ENCODE data around the gene POLR2B.

POLR2B gene

DNA sequence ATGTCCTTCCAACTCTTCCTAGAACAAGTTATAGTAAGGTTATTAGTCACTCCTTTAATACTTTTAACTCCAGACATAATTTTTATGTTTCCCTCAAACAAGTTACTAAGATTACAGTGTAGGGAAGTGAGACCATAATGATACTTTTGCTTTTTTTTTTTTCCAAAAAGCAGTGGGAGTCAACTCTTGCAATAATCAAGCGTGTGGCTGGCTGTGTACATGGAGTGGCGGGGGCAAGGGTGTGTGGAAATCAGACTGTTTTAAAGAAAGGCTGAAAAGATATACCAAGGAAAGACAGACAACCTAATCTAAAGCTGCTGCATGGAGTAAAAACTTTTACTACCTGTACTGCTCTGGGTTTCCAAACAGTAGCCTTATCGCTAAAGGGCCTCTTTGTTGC, 5.4 kb upstream of the POLR2B start:
- no peaks in the 10 kb centered on the region for H3K27me3 Mint-ChIP-seq
- peaks cover 24% of the 10 kb centered on the region for H3K36me3 Mint-ChIP-seq
- no peak overlapping the region for H3K27ac Mint-ChIP-seq
- peak overlapping the region; percentile 60 for H3K4me3 Mint-ChIP-seq
- H3K4me1 Mint-ChIP-seq (ENCODE audit: low read depth): peaks cover 49% of the 10 kb centered on the region
- peaks cover 8% of the 10 kb centered on the region for H3K9me3 Mint-ChIP-seq (ENCODE audit: low read depth)

DNA sequence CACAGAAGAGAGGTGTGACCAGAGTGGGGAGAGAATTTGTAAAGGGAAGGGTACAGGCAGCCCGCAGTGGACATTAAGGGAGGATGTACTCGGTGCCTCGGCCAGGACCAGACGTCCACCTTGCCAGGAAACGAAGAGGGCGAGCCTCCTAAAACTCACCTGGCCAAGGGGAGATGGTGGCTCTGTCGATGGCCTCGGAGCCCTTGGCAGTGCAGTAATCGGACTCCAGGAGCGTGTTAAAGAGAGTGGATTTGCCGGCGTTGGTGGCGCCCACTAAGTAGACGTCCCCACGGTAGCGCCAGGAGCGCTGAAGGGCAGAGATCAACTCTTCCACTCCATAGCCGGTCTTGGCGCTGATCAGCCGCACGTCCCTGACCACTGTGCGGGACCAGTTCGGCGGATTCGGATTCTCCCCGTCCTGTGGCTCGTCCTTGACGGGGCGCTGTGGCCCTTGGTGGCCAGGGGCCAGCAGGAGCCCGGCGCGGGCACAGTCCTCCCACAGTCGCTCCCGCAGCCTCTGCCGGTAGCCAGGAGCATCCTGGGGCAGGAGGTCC, 2.3 kb upstream of the POLR2B start:
- peaks cover 8% of the 10 kb centered on the region for H3K9me3 Mint-ChIP-seq (ENCODE audit: low read depth)
- peaks cover 26% of the 10 kb centered on the region for H3K36me3 Mint-ChIP-seq
- H3K4me3 Mint-ChIP-seq: peak overlapping the region; percentile 100
- no peak overlapping the region for H3K27ac Mint-ChIP-seq
- no peaks in the 10 kb centered on the region for H3K27me3 Mint-ChIP-seq
- H3K4me1 Mint-ChIP-seq (ENCODE audit: low read depth): peaks cover 60% of the 10 kb centered on the region

DNA sequence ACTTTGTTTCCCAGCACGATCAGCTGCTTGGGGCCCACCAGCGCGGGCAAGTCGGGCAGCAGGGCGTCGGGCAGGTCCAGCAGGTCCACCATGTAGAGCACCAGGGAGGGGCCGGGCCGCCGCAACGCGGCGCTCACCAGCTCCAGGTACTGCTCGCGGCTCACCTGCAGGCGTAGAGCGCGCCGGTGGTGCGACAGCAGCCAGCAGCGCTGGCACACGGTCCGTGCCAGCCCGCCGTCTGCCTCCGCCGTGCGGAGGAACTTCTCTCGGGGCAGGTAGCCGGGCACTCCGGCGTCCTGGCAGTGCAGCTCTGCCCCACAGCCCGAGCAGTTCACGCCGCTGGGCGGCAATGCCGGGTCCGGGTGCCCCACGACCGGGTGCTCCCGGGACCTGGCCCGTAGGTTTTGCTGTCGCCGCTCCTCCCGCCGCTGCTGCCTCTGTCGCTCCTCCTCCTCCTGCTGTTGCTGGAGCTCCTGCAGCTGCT, 1.8 kb upstream of the POLR2B start:
- peaks cover 8% of the 10 kb centered on the region for H3K9me3 Mint-ChIP-seq (ENCODE audit: low read depth)
- peak overlapping the region; percentile 97 for H3K27ac Mint-ChIP-seq
- peak overlapping the region; percentile 100 for H3K4me3 Mint-ChIP-seq
- no peaks in the 10 kb centered on the region for H3K27me3 Mint-ChIP-seq
- peaks cover 62% of the 10 kb centered on the region for H3K4me1 Mint-ChIP-seq (ENCODE audit: low read depth)
- H3K36me3 Mint-ChIP-seq: peaks cover 28% of the 10 kb centered on the region

DNA sequence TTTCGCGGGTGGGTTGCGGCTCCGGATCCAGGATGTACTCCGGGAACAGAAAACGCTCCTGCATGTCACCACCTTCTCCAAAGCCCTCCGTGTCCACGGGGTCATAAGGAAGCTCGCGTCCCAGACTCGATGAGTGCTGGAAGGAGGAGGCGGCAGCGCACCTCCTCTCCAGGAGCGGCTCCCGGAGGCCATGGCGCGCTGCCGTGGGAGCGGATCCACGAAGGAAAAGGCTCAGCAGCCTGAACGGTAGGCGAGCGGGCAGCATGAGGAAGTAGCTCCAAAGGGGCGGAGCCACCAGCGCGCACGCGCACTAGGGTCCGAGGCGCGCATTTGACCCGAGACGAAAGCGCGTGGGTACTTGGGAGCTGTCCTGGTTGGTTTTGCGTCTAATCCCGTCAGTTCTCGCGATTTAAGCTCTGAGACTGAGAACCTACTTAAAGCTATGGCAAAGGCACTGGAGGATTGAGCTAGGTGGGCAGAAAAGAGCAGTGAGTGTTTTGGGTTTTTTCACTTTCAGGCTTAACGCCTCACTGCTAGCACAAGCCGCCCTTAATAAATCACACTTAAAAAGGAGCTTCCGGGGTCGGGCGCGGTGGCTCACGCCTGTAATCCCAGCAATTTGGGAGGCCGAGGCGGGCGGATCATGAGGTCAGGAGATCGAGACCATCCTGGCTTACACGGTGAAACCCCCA, 1.2 kb upstream of the POLR2B start, which contains the start of gene NOA1:
Gene NOA1 (minus strand): TSS at position 286 of the 692 bp plus-strand sequence. CDS start 21 bp downstream, at position 265.
- Mint-ChIP-seq H3K36me3 (peaks cover 24% of the 10 kb centered on the region), H3K27ac (peak within 1 kb of the TSS; percentile 98), H3K9me3 (ENCODE audit: low read depth) (peaks cover 8% of the 10 kb centered on the region), H3K27me3 (no peaks in the 10 kb centered on the region), H3K4me3 (peak within 1 kb of the TSS; percentile 100), H3K4me1 (ENCODE audit: low read depth) (peaks cover 61% of the 10 kb centered on the region)

DNA sequence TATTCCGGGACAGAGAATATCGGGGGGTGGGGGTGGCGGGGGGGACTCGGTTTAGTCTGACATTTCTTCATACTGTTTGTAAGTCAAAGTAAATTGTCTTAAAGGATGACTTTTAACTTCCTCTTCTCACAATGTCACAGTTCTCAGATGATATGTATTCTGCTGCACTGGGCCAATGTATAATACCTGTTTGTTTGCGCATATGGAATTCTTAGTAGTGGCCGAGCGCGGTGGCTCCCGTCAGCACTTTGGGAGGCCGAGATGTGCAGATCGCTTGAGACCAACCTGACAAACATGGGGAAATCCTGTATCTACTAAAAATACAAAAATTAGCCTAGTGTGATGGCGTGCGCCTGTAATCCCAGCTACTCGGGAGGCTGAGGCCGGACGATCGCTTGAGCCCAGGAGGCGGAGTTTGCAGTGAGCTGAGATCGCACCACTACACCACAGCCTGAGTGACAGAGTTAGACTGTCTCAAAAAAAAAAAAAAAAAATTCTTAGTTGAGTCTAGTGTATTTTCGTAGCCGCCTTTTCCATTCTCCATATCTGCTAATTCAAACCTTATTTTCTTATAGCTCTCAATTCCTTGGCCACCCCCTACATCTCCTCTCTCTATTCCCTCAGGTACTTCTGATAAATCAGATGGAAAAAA, 851 bp downstream of the POLR2B start:
- H3K27ac Mint-ChIP-seq: peak overlapping the region; percentile 98
- H3K36me3 Mint-ChIP-seq: peaks cover 10% of the 10 kb centered on the region
- H3K9me3 Mint-ChIP-seq (ENCODE audit: low read depth): no peaks in the 10 kb centered on the region
- H3K27me3 Mint-ChIP-seq: no peaks in the 10 kb centered on the region
- H3K4me1 Mint-ChIP-seq (ENCODE audit: low read depth): peaks cover 59% of the 10 kb centered on the region
- H3K4me3 Mint-ChIP-seq: peak overlapping the region; percentile 100

DNA sequence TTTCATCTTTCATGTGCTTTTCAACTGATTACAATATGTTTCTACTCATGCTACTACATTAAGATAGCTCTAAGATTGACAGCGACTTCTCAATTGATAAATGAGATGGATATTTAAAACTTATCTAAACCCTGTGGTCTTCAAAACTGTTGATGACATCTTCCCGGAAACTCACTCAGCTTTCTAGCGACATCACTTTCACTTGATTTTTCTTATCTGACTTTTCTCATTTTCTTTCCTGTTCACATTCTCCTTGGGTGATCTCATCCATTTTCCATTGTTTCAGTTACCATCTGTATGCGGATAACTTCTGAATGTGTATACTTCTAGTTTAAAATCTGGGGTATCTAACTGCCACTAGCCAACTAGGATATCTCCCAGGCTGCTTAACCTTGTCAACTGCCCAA, 3.1 kb downstream of the POLR2B start:
- Mint-ChIP-seq H3K9me3 (ENCODE audit: low read depth) (no peaks in the 10 kb centered on the region), H3K27me3 (no peaks in the 10 kb centered on the region), H3K36me3 (peaks cover 12% of the 10 kb centered on the region), H3K4me1 (ENCODE audit: low read depth) (peaks cover 59% of the 10 kb centered on the region), H3K27ac (peak overlapping the region; percentile 79), H3K4me3 (peak overlapping the region; percentile 100)

DNA sequence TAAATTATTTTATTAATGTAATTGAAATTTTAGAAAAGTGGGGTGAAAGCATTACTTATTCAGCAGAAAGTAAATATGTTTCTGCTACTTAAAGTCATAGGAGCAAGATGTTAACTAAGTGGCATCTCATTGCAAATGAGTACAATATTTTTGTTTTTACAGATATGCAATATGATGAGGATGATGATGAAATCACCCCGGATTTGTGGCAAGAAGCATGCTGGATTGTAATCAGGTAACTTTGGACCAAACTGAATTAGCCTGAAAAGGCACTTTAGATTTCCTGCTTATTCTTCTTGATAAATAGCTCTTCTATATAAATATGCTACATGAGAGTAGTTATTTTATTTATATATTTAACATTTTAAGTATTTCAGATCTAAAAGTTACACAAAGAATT, 7.5 kb downstream of the POLR2B start:
- Mint-ChIP-seq H3K4me3 (no peak overlapping the region), H3K27me3 (no peaks in the 10 kb centered on the region), H3K4me1 (ENCODE audit: low read depth) (peaks cover 67% of the 10 kb centered on the region), H3K36me3 (peaks cover 13% of the 10 kb centered on the region), H3K9me3 (ENCODE audit: low read depth) (no peaks in the 10 kb centered on the region), H3K27ac (no peak overlapping the region)

DNA sequence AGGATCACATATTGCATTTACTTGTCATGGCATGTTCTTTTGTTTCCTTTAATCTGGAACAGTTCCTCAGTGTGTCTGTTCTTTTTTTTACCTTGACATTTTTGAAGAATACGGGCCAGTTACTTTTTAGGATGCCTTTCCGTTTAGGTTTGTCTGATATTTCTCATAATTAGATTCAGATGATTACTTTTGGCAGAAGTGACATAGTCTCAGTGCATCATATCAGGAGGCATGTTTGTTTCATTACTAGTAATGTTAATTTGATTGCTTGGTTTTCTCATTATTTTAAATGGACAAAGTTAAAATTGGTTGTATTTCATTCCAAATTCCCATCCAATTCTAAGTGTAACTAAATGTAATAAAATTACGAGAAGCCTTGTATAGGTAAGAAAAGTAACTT, 8.3 kb downstream of the POLR2B start:
- Mint-ChIP-seq H3K9me3 (ENCODE audit: low read depth) (no peaks in the 10 kb centered on the region), H3K27ac (no peak overlapping the region), H3K4me3 (no peak overlapping the region), H3K4me1 (ENCODE audit: low read depth) (peaks cover 67% of the 10 kb centered on the region), H3K36me3 (peaks cover 7% of the 10 kb centered on the region), H3K27me3 (no peaks in the 10 kb centered on the region)

DNA sequence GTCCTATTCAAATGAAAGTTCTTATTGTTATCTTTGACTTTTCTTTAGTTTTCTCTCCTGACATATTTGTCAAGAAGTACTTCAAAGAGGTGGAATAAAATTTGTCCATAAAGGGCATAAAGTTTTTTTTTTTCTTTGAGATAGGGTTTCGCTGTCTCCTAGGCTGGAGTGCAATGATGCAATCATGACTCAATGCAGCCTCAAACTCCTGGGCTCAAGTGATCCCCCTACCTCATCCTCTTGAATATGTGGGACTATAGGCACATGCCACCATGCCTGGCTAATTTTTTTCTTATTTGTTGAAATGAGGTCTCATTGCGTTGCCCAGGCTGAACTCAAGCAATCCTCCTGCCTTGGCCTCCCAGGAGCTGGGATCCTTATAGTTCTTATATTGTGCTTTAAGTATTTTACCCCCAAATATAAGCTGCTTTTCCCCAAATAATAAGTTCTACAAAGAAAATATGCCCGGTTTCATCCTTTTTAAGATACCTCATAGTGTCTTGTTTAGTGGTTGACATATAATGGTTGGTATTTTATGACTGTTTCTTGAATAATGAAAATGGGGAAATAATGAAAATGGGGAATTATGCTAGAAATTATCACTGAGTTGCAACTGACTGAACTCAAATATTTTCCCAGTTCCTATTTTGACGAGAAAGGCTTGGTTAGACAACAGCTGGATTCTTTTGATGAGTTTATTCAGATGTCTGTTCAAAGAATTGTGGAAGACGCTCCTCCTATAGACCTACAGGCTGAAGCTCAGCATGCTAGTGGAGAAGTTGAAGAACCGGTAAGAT, 11.6 kb downstream of the POLR2B start:
- Mint-ChIP-seq H3K27me3 (no peaks in the 10 kb centered on the region), H3K27ac (peak overlapping the region; percentile 46), H3K9me3 (ENCODE audit: low read depth) (no peaks in the 10 kb centered on the region), H3K4me1 (ENCODE audit: low read depth) (peaks cover 52% of the 10 kb centered on the region), H3K36me3 (peaks cover 5% of the 10 kb centered on the region), H3K4me3 (no peak overlapping the region)

DNA sequence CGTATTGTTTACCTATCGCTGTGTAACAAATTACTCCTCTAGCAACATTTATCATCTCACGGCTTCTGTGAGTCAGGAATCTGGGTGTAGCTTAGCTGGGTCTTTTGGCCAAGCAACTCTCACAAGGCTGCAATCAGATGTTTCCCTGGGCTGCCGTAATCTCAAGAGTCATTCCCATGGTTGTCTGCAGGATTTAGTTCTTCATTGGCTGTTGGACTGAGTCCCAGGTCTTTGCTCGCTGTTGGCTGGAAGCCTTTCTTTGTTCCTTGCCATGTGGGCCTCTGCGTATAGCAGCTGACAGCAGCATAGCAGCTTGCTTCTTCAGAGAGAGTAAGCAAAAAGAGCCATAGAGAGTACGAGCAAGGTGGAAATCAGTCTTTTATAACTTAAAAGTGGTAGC, 16.8 kb downstream of the POLR2B start:
- Mint-ChIP-seq H3K27ac (no peak overlapping the region), H3K4me1 (ENCODE audit: low read depth) (peaks cover 28% of the 10 kb centered on the region), H3K36me3 (peaks cover 7% of the 10 kb centered on the region), H3K27me3 (no peaks in the 10 kb centered on the region), H3K9me3 (ENCODE audit: low read depth) (no peaks in the 10 kb centered on the region), H3K4me3 (no peak overlapping the region)

DNA sequence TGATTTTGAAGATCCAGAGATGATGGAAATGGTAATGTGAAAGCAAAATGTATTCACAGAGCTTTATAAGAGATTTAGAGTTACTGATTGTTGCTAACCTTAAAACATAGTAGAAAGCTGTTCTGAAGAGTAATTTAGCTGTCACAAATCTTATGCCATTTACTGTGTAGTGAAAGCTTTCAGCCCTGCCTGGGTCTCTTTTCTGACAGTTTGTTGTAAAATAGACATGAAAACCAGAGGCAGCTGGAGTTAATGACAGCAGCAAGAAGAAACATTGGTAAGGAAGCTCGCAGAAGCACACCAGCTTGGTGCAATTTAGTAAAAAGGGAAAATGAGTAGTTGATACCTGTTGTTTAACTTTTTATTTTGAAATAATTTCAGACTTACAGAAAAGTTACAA, 21.1 kb downstream of the POLR2B start:
- Mint-ChIP-seq H3K9me3 (ENCODE audit: low read depth) (no peaks in the 10 kb centered on the region), H3K4me1 (ENCODE audit: low read depth) (peaks cover 7% of the 10 kb centered on the region), H3K36me3 (peaks cover 9% of the 10 kb centered on the region), H3K4me3 (no peak overlapping the region), H3K27me3 (no peaks in the 10 kb centered on the region), H3K27ac (no peak overlapping the region)

DNA sequence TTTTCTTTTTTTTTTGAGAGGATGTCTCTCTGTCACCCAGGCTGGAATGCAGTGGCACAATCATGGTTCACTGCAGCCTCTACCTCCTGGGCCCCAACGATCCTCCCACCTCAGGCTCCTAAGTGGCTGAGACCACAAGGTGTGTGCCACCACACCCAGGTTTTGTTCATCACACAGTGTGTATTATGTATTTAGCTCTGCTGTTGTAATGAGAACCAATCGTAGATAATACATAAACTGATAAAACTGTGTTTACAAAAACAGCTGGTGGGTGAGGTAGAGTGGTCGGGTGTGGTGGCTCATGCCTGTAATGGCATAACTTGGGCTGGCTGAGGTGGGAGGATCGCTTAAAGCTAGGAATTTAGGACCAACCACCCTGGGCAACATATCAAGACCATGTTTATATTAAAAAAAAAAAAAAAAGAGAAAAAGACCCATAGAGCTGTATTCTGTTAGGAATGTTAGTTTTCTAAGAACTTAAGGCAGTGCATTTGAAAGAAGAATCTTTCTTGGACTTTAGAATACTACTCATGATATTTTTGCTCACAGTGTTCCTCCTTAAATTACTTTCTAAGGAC, 34.9 kb downstream of the POLR2B start:
- Mint-ChIP-seq H3K4me1 (ENCODE audit: low read depth) (peaks cover 8% of the 10 kb centered on the region), H3K9me3 (ENCODE audit: low read depth) (no peaks in the 10 kb centered on the region), H3K36me3 (peaks cover 10% of the 10 kb centered on the region), H3K27me3 (no peaks in the 10 kb centered on the region), H3K4me3 (no peak overlapping the region), H3K27ac (peak overlapping the region; percentile 28)

DNA sequence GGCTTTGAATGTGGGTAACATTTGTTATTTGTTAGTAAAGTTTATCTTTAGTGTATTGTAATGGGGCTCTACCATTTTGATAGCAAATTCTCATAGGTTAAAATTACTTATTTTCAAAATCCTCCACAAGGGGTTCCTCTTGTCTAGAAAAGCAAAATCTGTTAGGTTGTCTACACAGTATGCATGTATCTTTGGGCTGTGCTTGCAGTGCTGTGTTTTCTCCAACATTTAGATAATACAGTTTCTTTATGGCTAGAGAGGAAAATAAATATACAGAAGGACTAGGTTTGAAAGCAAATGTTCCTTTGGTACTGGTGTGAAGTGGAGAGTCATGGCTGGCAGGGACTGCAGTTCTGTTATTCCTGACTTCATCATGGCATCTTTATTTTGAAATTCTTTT, 40.3 kb downstream of the POLR2B start:
- Mint-ChIP-seq H3K9me3 (ENCODE audit: low read depth) (no peaks in the 10 kb centered on the region), H3K27ac (peak overlapping the region; percentile 7), H3K36me3 (peaks cover 10% of the 10 kb centered on the region), H3K4me1 (ENCODE audit: low read depth) (peaks cover 2% of the 10 kb centered on the region), H3K4me3 (no peak overlapping the region), H3K27me3 (no peaks in the 10 kb centered on the region)

DNA sequence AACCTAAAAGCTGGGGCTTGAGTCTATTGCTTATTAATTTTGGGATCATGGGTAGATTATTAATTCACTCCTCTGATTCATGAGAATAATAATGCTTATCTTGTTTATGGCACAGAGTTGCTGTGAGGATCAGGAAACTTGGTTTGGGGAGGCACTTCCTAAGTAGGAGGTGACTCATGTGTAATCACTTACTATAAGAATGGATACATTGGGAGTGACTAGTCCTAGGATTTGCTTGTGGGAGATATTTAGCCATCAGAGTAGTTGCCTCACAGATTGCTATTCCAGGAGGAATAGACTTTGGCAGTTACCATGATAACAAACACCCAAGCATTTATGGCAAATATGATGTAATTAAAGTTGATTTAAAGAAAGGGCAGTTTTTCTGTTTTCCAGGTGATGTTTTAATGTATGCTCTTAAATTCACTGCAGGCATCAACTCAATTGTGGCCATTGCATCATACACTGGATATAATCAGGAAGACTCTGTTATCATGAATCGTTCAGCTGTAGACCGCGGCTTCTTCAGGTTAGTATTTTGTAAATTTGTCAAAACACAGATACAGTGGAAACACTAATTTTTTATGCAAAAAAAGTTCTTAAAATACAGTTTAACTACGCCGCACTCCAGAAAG, 41.9 kb downstream of the POLR2B start:
- Mint-ChIP-seq H3K27ac (peak overlapping the region; percentile 64), H3K27me3 (no peaks in the 10 kb centered on the region), H3K9me3 (ENCODE audit: low read depth) (no peaks in the 10 kb centered on the region), H3K4me3 (no peak overlapping the region), H3K36me3 (peaks cover 10% of the 10 kb centered on the region), H3K4me1 (ENCODE audit: low read depth) (peaks cover 2% of the 10 kb centered on the region)

Data from activated naive CD8-positive, alpha-beta T cell (primary cell).